HCT116 (cell line): ENCODE results near the gene NR2F2. TPM values are rescaled to one million over a fixed set of nuclear protein-coding genes. Genes with fewer than 3 reads are reported as not detected.

Experiments used
- ATAC-seq: fragments of 200-7000 bp; cut with Tn5 transposase; 2 replicates; pipeline ENCODE4 v1.9.1; 2020; ENCODE audit warnings: mild to moderate bottlenecking, moderate library complexity
- BruUV-seq: library from RNA; stranded (reverse); fragments of 400-500 nt; replicated peaks from 2 replicates; lab custom pipeline; 2021; lab: Mats Ljungman, UMichigan
- CTCF ChIA-PET: fragments of 300-600 bp; sonication (Branson Sonifier 250); formaldehyde crosslinking; loops from one replicate; lab custom pipeline; 2021; ENCODE audit warnings: antibody characterized with exemption; lab: Charles Lee
- POLR2A ChIA-PET: fragments of 300-600, 350-600 bp; sonication (Branson Sonifier 250); formaldehyde crosslinking; loops from one replicate; lab custom pipeline; 2021; ENCODE audit warnings: antibody characterized with exemption; lab: Charles Lee
- RAD21 ChIA-PET, 2 experiments: fragments of 300-600 bp; sonication (Branson Sonifier 250); formaldehyde crosslinking; loops; one replicate each; lab custom pipeline; 2023; ENCODE audit warnings: low total read pairs in 2 of 2; ENCODE audit not compliant: uncharacterized antibody in 2 of 2, unreplicated experiment in 2 of 2, low non-redundant PET in 1 of 2; lab: Charles Lee
- DNase-seq: peaks from one replicate; pipeline ENCODE4 v3.0.0-alpha.2; 2010; ENCODE audit warnings: low read depth, low spot score
- H2AFZ ChIP-seq: fragments of 200-600 bp; shearing (Covaris generic), sonication (generic); 2 replicates; pipeline ENCODE4 v1.6.1; 2017; ENCODE audit warnings: low read depth, mixed run types, mixed read lengths, antibody characterized with exemption, low read length; ENCODE audit not compliant: poor library complexity, severe bottlenecking
- H3K27ac ChIP-seq: 2 replicates; pipeline ENCODE4 v1.5.1; 2012; ENCODE audit warnings: low read depth, low read length
- H3K27me3 ChIP-seq: fragments of 200-600 bp; sonication (generic); 2 replicates; pipeline ENCODE4 v1.6.1; 2016; ENCODE audit warnings: mixed run types, low read length, mixed read lengths; ENCODE audit not compliant: insufficient read depth
- H3K36me3 ChIP-seq, 2 experiments: fragments of 200-500 bp in 1 of 2; fragments of 200-600 bp in 1 of 2; sonication (Bioruptor generic) in 1 of 2; sonication (generic) in 1 of 2; 2 replicates each; pipeline versions ENCODE4 v1.5.1 to v1.6.1; 2014 to 2016; ENCODE audit warnings: low read length in 2 of 2, inconsistent platforms in 1 of 2, mixed read lengths in 1 of 2, mixed run types in 1 of 2; ENCODE audit not compliant: insufficient read depth in 2 of 2, control insufficient read depth in 1 of 2
- H3K4me1 ChIP-seq, 2 experiments: fragments of 200-600 bp in 1 of 2; sonication (generic) in 1 of 2; 2 replicates each; pipeline versions ENCODE4 v1.5.1 to v1.6.1; 2012 to 2017; ENCODE audit warnings: low read length in 2 of 2, inconsistent platforms in 1 of 2, mild to moderate bottlenecking in 1 of 2, mixed read lengths in 1 of 2, mixed run types in 1 of 2, moderate library complexity in 1 of 2; ENCODE audit not compliant: insufficient read depth in 2 of 2, control insufficient read depth in 1 of 2
- H3K4me2 ChIP-seq: fragments of 200-600 bp; sonication (generic); 2 replicates; pipeline ENCODE4 v1.6.1; 2017; ENCODE audit warnings: mixed run types, low read length, mixed read lengths
- H3K4me3 ChIP-seq, 2 experiments: fragments of 200-600 bp in 1 of 2; sonication (generic) in 1 of 2; replicated peaks in 1 of 2; 2 replicates each; pipeline ENCODE4 v1.5.1; 2011 to 2016; ENCODE audit warnings: low read length in 2 of 2, control low read depth in 1 of 2, low read depth in 1 of 2, mild to moderate bottlenecking in 1 of 2, mixed read lengths in 1 of 2, mixed run types in 1 of 2
- H3K79me2 ChIP-seq: fragments of 200-600 bp; sonication (generic); 2 replicates; pipeline ENCODE4 v1.6.1; 2017; ENCODE audit warnings: mild to moderate bottlenecking, mixed run types, low read length, moderate library complexity, mixed read lengths; ENCODE audit not compliant: insufficient read depth
- H3K9ac ChIP-seq: fragments of 200-600 bp; sonication (generic); 2 replicates; pipeline ENCODE4 v1.6.1; 2016; ENCODE audit warnings: low read length, mixed read lengths
- H3K9me2 ChIP-seq: fragments of 200-600 bp; sonication (generic), shearing (Covaris generic); 2 replicates; pipeline ENCODE4 v1.6.1; 2017; ENCODE audit warnings: mixed run types, mild to moderate bottlenecking, moderate library complexity; ENCODE audit not compliant: insufficient read depth
- H3K9me3 ChIP-seq, 2 experiments: fragments of 200-500 bp in 1 of 2; fragments of 200-600 bp in 1 of 2; sonication (Bioruptor generic) in 1 of 2; sonication (generic) in 1 of 2; 2 replicates each; pipeline ENCODE4 v1.6.1; 2014 to 2017; ENCODE audit warnings: low read length in 2 of 2, mixed read lengths in 2 of 2, inconsistent platforms in 1 of 2, low read depth in 1 of 2, mild to moderate bottlenecking in 1 of 2, mixed run types in 1 of 2, moderate library complexity in 1 of 2; ENCODE audit not compliant: control insufficient read depth in 1 of 2, insufficient read depth in 1 of 2
- H4K20me1 ChIP-seq: fragments of 200-600 bp; sonication (generic), shearing (Covaris generic); 2 replicates; pipeline ENCODE4 v1.6.1; 2017; ENCODE audit warnings: mixed run types, mild to moderate bottlenecking, moderate library complexity; ENCODE audit not compliant: insufficient read depth
- CBX3 ChIP-seq: IDR thresholded peaks from 2 replicates; pipeline ENCODE4 v1.6.1; 2012; ENCODE audit warnings: low read depth
- CEBPB ChIP-seq: IDR thresholded peaks from 2 replicates; pipeline ENCODE4 v1.6.1; 2012; ENCODE audit warnings: low read depth
- EGR1 ChIP-seq: IDR thresholded peaks from 2 replicates; pipeline ENCODE4 v1.6.1; 2012; ENCODE audit warnings: low read depth
- EZH2phosphoT487 ChIP-seq: fragments of 200-600 bp; IDR thresholded peaks from 2 replicates; pipeline ENCODE4 v1.6.1; 2018; ENCODE audit warnings: antibody characterized with exemption, borderline replicate concordance
- JUND ChIP-seq: IDR thresholded peaks from 2 replicates; pipeline ENCODE4 v1.6.1; 2012
- POLR2A ChIP-seq: IDR thresholded peaks from 2 replicates; pipeline ENCODE4 v1.7.0; 2011; ENCODE audit warnings: borderline replicate concordance; ENCODE audit not compliant: insufficient read depth, insufficient read length; ENCODE audit errors: extremely low read depth
- SIN3A ChIP-seq: IDR thresholded peaks from 2 replicates; pipeline ENCODE4 v1.6.1; 2012; ENCODE audit warnings: low read depth
- TCF7L2 ChIP-seq: IDR thresholded peaks from 2 replicates; pipeline ENCODE4 v1.7.0; 2011; ENCODE audit warnings: borderline replicate concordance, inconsistent platforms; ENCODE audit not compliant: insufficient read depth, insufficient read length; ENCODE audit errors: extremely low read depth
- ZFX ChIP-seq: fragments of 450-650 bp; IDR thresholded peaks from 2 replicates; pipeline ENCODE4 v1.6.1; 2017
- intact Hi-C: fragments of 100-400 bp; cut with micrococcal nuclease; formaldehyde crosslinking; loops from 2 replicates; pipeline ENCODE4 v1.10.0; 2022
- total RNA-seq: library from RNA; stranded (reverse); gene quantifications from one replicate; pipeline ENCODE4 v1.2.1, GENCODE V29; 2021; ENCODE audit not compliant: unreplicated experiment
- TF ChIP-seq, protein P1 (sequence below): IDR thresholded peaks from 2 replicates; pipeline ENCODE4 v1.6.1; 2012

The NR2F2 gene
- total RNA-seq, 1 experiment from 2014 or later = 61.4 TPM

- no peak for TF ChIP-seq TCF7L2
- TF ChIP-seq SIN3A = no peak
- TF ChIP-seq CEBPB = no peak
- TF ChIP-seq POLR2A = no peak
- TF ChIP-seq JUND = no peak
- no peak for TF ChIP-seq EZH2phosphoT487
Measured at GRCh38 chr15:96285729-96286254, 44.7 kb upstream of the NR2F2 start (continued).

GRCh38 chr15:96290679-96291078, 39.8 kb upstream of the NR2F2 start:
- no TSS peak for BruUV-seq
- TF ChIP-seq CEBPB (no peak), TCF7L2 (no peak), CBX3 (no peak), ZFX (no peak), POLR2A (no peak), EGR1 (no peak)
- TF ChIP-seq, protein P1, sequence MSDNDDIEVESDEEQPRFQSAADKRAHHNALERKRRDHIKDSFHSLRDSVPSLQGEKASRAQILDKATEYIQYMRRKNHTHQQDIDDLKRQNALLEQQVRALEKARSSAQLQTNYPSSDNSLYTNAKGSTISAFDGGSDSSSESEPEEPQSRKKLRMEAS = no peak
- TF ChIP-seq, all 23 proteins: peak for 0
- H3K27me3 ChIP-seq = no peaks in the 10 kb centered on the region
- no peaks in the 10 kb centered on the region for H3K9me3 ChIP-seq
- H4K20me1 ChIP-seq = no peaks in the 10 kb centered on the region
- no peaks in the 10 kb centered on the region for H3K79me2 ChIP-seq
- H3K27ac ChIP-seq = no peak overlapping the region
- intact Hi-C loops = no loop called here
- no peak overlapping the region for H2AFZ ChIP-seq
- no peaks in the 10 kb centered on the region for H3K36me3 ChIP-seq
- ATAC-seq = no peak
- H3K9ac ChIP-seq = no peak overlapping the region
- no peaks in the 10 kb centered on the region for H3K9me2 ChIP-seq
- POLR2A ChIA-PET = no interaction called here
- RAD21 ChIA-PET = no interaction called here
- H3K4me2 ChIP-seq = no peak overlapping the region
- H3K4me1 ChIP-seq = peaks cover 8 to 10% of the 10 kb centered on the region in 2 experiments; a peak in 3 of 4 replicates
- H3K4me3 ChIP-seq = no peak overlapping the region
- DNase-seq = no peak
- CTCF ChIA-PET = no interaction called here

DNA sequence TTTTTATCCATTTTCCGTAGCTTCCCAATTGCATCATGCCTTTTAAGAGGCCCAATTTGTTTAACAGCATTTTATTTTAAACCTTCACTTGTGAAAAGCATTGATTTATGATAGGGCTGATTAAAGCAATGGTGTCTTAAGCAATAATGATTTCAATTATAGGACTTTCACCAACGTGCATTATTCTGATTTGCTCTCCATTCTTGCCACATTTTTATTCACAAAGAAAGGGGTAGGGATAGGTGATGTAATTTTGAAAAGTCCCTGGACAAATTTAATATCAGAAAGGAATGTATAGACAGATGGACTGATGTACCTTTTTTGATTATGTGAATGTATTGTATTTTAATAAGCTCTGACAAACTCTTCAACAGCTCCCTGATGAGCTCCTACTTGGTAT, 37.9 kb upstream of the NR2F2 start:
- ChIA-PET CTCF (no interaction called here), RAD21 (no interaction called here), POLR2A (no interaction called here)
- Histone ChIP-seq H3K27me3 (no peaks in the 10 kb centered on the region), H3K4me3 (no peak overlapping the region), H3K4me2 (no peak overlapping the region), H3K27ac (no peak overlapping the region), H3K36me3 (no peaks in the 10 kb centered on the region), H3K79me2 (no peaks in the 10 kb centered on the region), H4K20me1 (no peaks in the 10 kb centered on the region), H2AFZ (no peak overlapping the region), H3K9me2 (no peaks in the 10 kb centered on the region), H3K9ac (no peak overlapping the region), H3K4me1 (peaks cover 0 to 7% of the 10 kb centered on the region in 2 experiments; a peak in 1 of 4 replicates), H3K9me3 (no peaks in the 10 kb centered on the region)
- intact Hi-C loops = no loop called here
- no peak for ATAC-seq
- BruUV-seq = no TSS peak
- no peak for DNase-seq
- TF ChIP-seq JUND = no peak
